Astrocyte of the cerebellum (primary cell): ENCODE measurements around the gene PRRG2.

Experiments
- DNase-seq: peaks from one replicate; pipeline ENCODE4 v3.0.0-alpha.2; 2011; ENCODE audit warnings: low read depth
- H3K4me3 ChIP-seq: 2 replicates; pipeline ENCODE4 v1.5.1; 2011; ENCODE audit warnings: mild to moderate bottlenecking, low read depth, low read length, moderate library complexity
- in situ Hi-C: cut with HindIII; loops from 2 replicates; pipeline ENCODE4 v1.10.0; 2017; ENCODE audit warnings: low sequenced_read_pairs
- TF ChIP-seq, protein P1 (sequence below): IDR thresholded peaks from 2 replicates; pipeline ENCODE4 v1.5.1; 2012; ENCODE audit warnings: low read length, low read depth, moderate library complexity, mild to moderate bottlenecking; ENCODE audit errors: missing control alignments

PRRG2 gene

GRCh38 chr19:49549045-49549444, 32.1 kb upstream of the PRRG2 start:
- in situ Hi-C loops: no loop called here
- no peak overlapping the region for H3K4me3 ChIP-seq

DNA sequence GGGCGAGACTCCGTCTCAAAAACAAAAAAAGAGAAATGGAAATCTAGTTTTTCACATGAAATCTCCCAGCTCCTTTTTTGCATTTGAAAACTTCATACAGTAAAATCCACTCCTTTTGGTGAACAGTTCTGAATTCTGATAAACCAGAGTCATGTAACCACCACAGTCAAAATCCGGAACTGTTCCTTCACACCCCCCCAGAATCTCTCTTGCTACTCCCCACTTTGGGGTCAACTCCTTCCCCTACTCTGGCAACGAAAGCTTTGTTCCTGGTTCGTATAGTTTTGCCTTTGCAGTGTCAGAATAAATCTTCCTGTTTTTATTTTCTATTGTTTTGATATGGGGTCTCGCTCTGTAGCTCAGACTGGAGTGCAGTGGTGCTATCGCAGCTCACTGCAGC, 29.6 kb upstream of the PRRG2 start:
- DNase-seq: no peak
- TF ChIP-seq, protein P1, sequence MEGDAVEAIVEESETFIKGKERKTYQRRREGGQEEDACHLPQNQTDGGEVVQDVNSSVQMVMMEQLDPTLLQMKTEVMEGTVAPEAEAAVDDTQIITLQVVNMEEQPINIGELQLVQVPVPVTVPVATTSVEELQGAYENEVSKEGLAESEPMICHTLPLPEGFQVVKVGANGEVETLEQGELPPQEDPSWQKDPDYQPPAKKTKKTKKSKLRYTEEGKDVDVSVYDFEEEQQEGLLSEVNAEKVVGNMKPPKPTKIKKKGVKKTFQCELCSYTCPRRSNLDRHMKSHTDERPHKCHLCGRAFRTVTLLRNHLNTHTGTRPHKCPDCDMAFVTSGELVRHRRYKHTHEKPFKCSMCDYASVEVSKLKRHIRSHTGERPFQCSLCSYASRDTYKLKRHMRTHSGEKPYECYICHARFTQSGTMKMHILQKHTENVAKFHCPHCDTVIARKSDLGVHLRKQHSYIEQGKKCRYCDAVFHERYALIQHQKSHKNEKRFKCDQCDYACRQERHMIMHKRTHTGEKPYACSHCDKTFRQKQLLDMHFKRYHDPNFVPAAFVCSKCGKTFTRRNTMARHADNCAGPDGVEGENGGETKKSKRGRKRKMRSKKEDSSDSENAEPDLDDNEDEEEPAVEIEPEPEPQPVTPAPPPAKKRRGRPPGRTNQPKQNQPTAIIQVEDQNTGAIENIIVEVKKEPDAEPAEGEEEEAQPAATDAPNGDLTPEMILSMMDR: no peak
- in situ Hi-C loops: no loop called here
- no peak overlapping the region for H3K4me3 ChIP-seq

More at GRCh38 chr19:49549045-49549444, 32.1 kb upstream of the PRRG2 start:
- TF ChIP-seq, protein P1: no peak
- DNase-seq: no peak

- H3K4me3 ChIP-seq: no peak overlapping the region
- in situ Hi-C loops: no loop called here
- no peak for DNase-seq
- TF ChIP-seq, protein P1: no peak
These were observed 28.4 kb upstream of the PRRG2 start for GRCh38 chr19:49552749-49553148.

DNA sequence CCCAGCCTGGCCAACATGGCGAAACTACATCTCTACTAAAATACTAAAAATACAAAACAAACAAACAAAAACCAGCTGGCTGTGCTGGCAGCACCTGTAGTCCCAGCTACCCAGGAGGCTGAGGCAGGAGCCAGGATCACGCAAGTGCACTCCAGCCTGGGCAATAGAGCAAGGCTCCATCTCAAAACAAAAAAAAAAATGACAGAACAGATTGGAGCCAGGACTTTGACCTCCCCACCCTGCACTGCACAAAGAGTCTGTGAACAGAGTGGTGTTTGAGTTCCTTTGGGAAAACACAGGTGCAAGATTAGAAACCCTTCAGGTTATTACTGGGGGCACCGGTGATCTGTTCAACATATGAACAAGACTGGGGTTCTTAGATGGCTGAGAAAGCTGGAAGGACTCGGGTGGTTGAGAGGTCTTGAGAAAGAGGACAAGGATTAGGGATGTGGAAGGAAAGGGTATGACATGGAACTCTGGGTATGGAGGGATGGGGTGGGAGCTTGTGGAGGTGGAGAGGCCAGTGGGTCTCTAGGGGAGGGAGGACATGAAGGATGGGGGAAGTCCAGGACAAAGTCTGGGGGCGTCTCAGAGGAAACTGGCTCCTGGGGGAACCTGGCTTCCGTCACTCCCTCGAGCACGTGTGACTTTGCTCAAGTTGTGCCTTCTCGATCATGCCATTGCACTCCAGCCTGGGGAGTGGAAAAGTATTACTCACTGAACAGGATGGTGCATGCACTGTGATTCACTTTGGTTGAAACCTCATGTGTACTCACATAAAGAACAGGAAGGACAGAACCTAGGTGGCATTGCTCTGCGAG, 27.5 kb upstream of the PRRG2 start:
- TF ChIP-seq, protein P1: no peak
- in situ Hi-C loops: no loop called here
- DNase-seq: peak; percentile 8
- H3K4me3 ChIP-seq: no peak overlapping the region

- no peak for DNase-seq
- H3K4me3 ChIP-seq: no peak overlapping the region
- TF ChIP-seq, protein P1: no peak
- in situ Hi-C loops: no loop called here
These were observed 26.4 kb upstream of the PRRG2 start for GRCh38 chr19:49554701-49555181.

- DNase-seq: peak; percentile 9
- in situ Hi-C loops: no loop called here
- no peak overlapping the region for H3K4me3 ChIP-seq
- TF ChIP-seq, protein P1: no peak
These were observed 25.3 kb upstream of the PRRG2 start for GRCh38 chr19:49555600-49556411.
